T-cell (primary cell): ENCODE measurements around the gene TNNI3K. TPM values are rescaled to one million over a fixed set of nuclear protein-coding genes. Genes with fewer than 3 reads are reported as not detected.
"Not testable (repeated sequence)": the region's sequence is repeated elsewhere in the genome, so short reads cannot be mapped to it uniquely, and the experiment has no call there.

Experiments
- ATAC-seq, 4 experiments: fragments of 200-7000 bp in 3 of 4; fragments of 150-1000 bp in 1 of 4; cut with Tn5 transposase; replicated peaks in 1 of 4; 1 replicate in 3 of 4; 2 replicates in 1 of 4; pipeline ENCODE4 v1.10.0; 2021; ENCODE audit warnings: moderate library complexity in 3 of 4, mild to moderate bottlenecking in 2 of 4, moderate number of reproducible peaks in 1 of 4
- CTCF ChIA-PET, 2 donors: fragments of 300-600 bp; sonication (Branson Sonifier 250); formaldehyde crosslinking; loops; one replicate each; lab custom pipeline; 2022; ENCODE audit warnings: antibody characterized with exemption in 2 of 2; lab: Charles Lee
- POLR2A ChIA-PET, 2 donors: fragments of 300-600 bp; sonication (Branson Sonifier 250); formaldehyde crosslinking; loops; one replicate each; lab custom pipeline; 2022; ENCODE audit warnings: antibody characterized with exemption in 2 of 2; lab: Charles Lee
- DNase-seq, 35 experiments: peaks; one replicate each; pipeline versions ENCODE4 v3.0.0 to v3.0.0-alpha.2; 2013 to 2023
- H3K27ac ChIP-seq: one replicate; pipeline ENCODE4 v1.5.1; 2013; ENCODE audit warnings: low read length
- H3K27me3 ChIP-seq, 2 experiments: replicated peaks in 1 of 2; 1 replicate in 1 of 2; 2 replicates in 1 of 2; pipeline versions ENCODE4 v1.6.1 to v1.7.0; 2013; ENCODE audit warnings: low read length in 1 of 2, mixed read lengths in 1 of 2; ENCODE audit not compliant: control insufficient read depth in 2 of 2, insufficient read depth in 2 of 2; ENCODE audit errors: extremely low read depth in 1 of 2
- H3K36me3 ChIP-seq, 2 donors: 1 replicate in 1 of 2; 2 replicates in 1 of 2; pipeline versions ENCODE4 v1.6.1 to v1.7.0; 2013; ENCODE audit warnings: low read length in 1 of 2; ENCODE audit not compliant: control insufficient read depth in 2 of 2, insufficient read depth in 1 of 2; ENCODE audit errors: extremely low read depth in 1 of 2
- H3K4me1 ChIP-seq, 2 experiments: 1 replicate in 1 of 2; 2 replicates in 1 of 2; pipeline versions ENCODE4 v1.6.1 to v1.7.0; 2013; ENCODE audit warnings: low read length in 2 of 2, mixed read lengths in 1 of 2; ENCODE audit not compliant: insufficient read depth in 2 of 2, control insufficient read depth in 1 of 2; ENCODE audit errors: extremely low read depth in 1 of 2
- H3K4me3 ChIP-seq, 2 donors: 1 replicate in 1 of 2; 2 replicates in 1 of 2; pipeline versions ENCODE4 v1.5.1 to v1.7.0; 2013; ENCODE audit warnings: mild to moderate bottlenecking in 2 of 2, low read length in 1 of 2, moderate library complexity in 1 of 2; ENCODE audit not compliant: control insufficient read depth in 1 of 2; ENCODE audit errors: extremely low read depth in 1 of 2
- H3K9me3 ChIP-seq: 2 replicates; pipeline ENCODE4 v1.7.0; 2013
- H3K27ac Mint-ChIP-seq, 2 donors: one replicate each; pipeline ENCODE4 v1.8.0; 2020 to 2021; ENCODE audit warnings: mild to moderate bottlenecking in 2 of 2, mixed read lengths in 2 of 2
- H3K27me3 Mint-ChIP-seq, 2 donors: one replicate each; pipeline ENCODE4 v1.8.0; 2021 to 2022; ENCODE audit warnings: mixed read lengths in 2 of 2
- H3K36me3 Mint-ChIP-seq: one replicate; pipeline ENCODE4 v1.8.0; 2021; ENCODE audit warnings: mixed read lengths
- H3K4me1 Mint-ChIP-seq, 3 donors: one replicate each; pipeline ENCODE4 v1.8.0; 2020 to 2022; ENCODE audit warnings: mixed read lengths in 3 of 3, mild to moderate bottlenecking in 1 of 3
- H3K4me3 Mint-ChIP-seq, 3 donors: one replicate each; pipeline ENCODE4 v1.8.0; 2020 to 2022; ENCODE audit warnings: mild to moderate bottlenecking in 3 of 3, mixed read lengths in 3 of 3, moderate library complexity in 3 of 3
- H3K9me3 Mint-ChIP-seq, 3 donors: one replicate each; pipeline ENCODE4 v1.8.0; 2020 to 2022; ENCODE audit warnings: mixed read lengths in 3 of 3
- WGBS: methylation state at CpG from one replicate; pipeline ENCODE4 v1.1.5; 2013; ENCODE audit warnings: missing lambda C conversion rate; ENCODE audit not compliant: insufficient coverage; 5-methylcytosine and 5-hydroxymethylcytosine counted together
- total RNA-seq, 35 experiments: library from RNA in 6 of 35; stranded (reverse) in 6 of 35; fragments of 120-200 nt in 1 of 35; gene quantifications; one replicate each; pipeline versions ENCODE4 v1.2.1 to v1.2.4 and lab custom pipeline; 2013 to 2026

Gene TNNI3K
- total RNA-seq, 5 donors from 2014 or later (not counting 1 experiment from before 2014, with no cell fraction given): 0.89 to 1.2 TPM; not detected in 3

GRCh38 chr1:74237787-74238186 lies 2.6 kb downstream of the TNNI3K start:
- Mint-ChIP-seq H3K4me1 (no peaks in the 10 kb centered on the region), H3K4me3 (no peak overlapping the region), H3K9me3 (peaks cover 0 to 4% (median 0%) of the 10 kb centered on the region in 3 donors), H3K27me3 (no peaks in the 10 kb centered on the region), H3K36me3 (no peaks in the 10 kb centered on the region), H3K27ac (no peak overlapping the region)
- Histone ChIP-seq H3K9me3 (no peaks in the 10 kb centered on the region), H3K36me3 (no peaks in the 10 kb centered on the region), H3K4me3 (no peak overlapping the region), H3K27me3 (no peaks in the 10 kb centered on the region), H3K4me1 (no peaks in the 10 kb centered on the region), H3K27ac (no peak overlapping the region)
- POLR2A ChIA-PET: no interaction called here
- no peak for DNase-seq
- WGBS: no CpG with 5 or more reads among the region's 4 CpGs
- CTCF ChIA-PET: no interaction called here
- ATAC-seq: no peak

- H3K36me3 ChIP-seq: no peaks in the 10 kb centered on the region
Observed at GRCh38 chr1:74245168-74245772, 10.1 kb downstream of the TNNI3K start.

GRCh38 chr1:74246315-74246714 lies 11.1 kb downstream of the TNNI3K start:
- Mint-ChIP-seq H3K27me3 (no peaks in the 10 kb centered on the region), H3K9me3 (no peaks in the 10 kb centered on the region), H3K36me3 (peaks cover 3% of the 10 kb centered on the region), H3K4me1 (no peaks in the 10 kb centered on the region), H3K4me3 (no peak overlapping the region), H3K27ac (no peak overlapping the region)
- Histone ChIP-seq H3K4me3 (no peak overlapping the region), H3K9me3 (no peaks in the 10 kb centered on the region), H3K27me3 (no peaks in the 10 kb centered on the region), H3K4me1 (no peaks in the 10 kb centered on the region), H3K36me3 (no peaks in the 10 kb centered on the region), H3K27ac (no peak overlapping the region)
- no peak for DNase-seq
- ChIA-PET CTCF (no interaction called here), POLR2A (no interaction called here)
- no peak for ATAC-seq
- 57% methylated on average over 1 of the region's 2 CpGs for WGBS

More at GRCh38 chr1:74245168-74245772, 10.1 kb downstream of the TNNI3K start:
- Histone ChIP-seq H3K27ac (no peak overlapping the region), H3K27me3 (no peaks in the 10 kb centered on the region), H3K9me3 (no peaks in the 10 kb centered on the region), H3K4me1 (no peaks in the 10 kb centered on the region), H3K4me3 (no peak overlapping the region)
- Mint-ChIP-seq H3K36me3 (peaks cover 3% of the 10 kb centered on the region), H3K27ac (no peak overlapping the region), H3K4me3 (no peak overlapping the region), H3K9me3 (no peaks in the 10 kb centered on the region), H3K4me1 (no peaks in the 10 kb centered on the region), H3K27me3 (no peaks in the 10 kb centered on the region)
- POLR2A ChIA-PET: no interaction called here
- CTCF ChIA-PET: interaction anchor here in 1 of 2 donors (0.5 kb wide), 1 partner anchor 748 kb away, joined by 3 read pairs; no protein-coding TSS in a partner anchor
- 11% methylated on average over 2 of the region's 2 CpGs for WGBS
- no peak for ATAC-seq
- DNase-seq: no peak

GRCh38 chr1:74247881-74248528 lies 12.8 kb downstream of the TNNI3K start:
- DNase-seq: no peak
- Histone ChIP-seq H3K27ac (no peak overlapping the region), H3K27me3 (no peaks in the 10 kb centered on the region), H3K9me3 (no peaks in the 10 kb centered on the region), H3K36me3 (no peaks in the 10 kb centered on the region), H3K4me1 (no peaks in the 10 kb centered on the region), H3K4me3 (no peak overlapping the region)
- Mint-ChIP-seq H3K27me3 (no peaks in the 10 kb centered on the region), H3K4me1 (no peaks in the 10 kb centered on the region), H3K9me3 (no peaks in the 10 kb centered on the region), H3K27ac (no peak overlapping the region), H3K4me3 (no peak overlapping the region), H3K36me3 (peaks cover 3% of the 10 kb centered on the region)
- ChIA-PET CTCF (interaction anchor here in 1 of 2 donors (0.6 kb wide), 1 partner anchor 24 kb away, joined by 3 read pairs; no protein-coding TSS in a partner anchor), POLR2A (no interaction called here)
- ATAC-seq: no peak
- 94% methylated on average over 18 of the region's 22 CpGs for WGBS

- DNase-seq, H3K4me3 Mint-ChIP-seq, H3K9me3 Mint-ChIP-seq, H3K36me3 ChIP-seq, POLR2A ChIA-PET, CTCF ChIA-PET, H3K4me1 Mint-ChIP-seq, H3K36me3 Mint-ChIP-seq, H3K4me3 ChIP-seq, H3K27ac Mint-ChIP-seq, ATAC-seq, H3K4me1 ChIP-seq, H3K27me3 ChIP-seq, H3K9me3 ChIP-seq, H3K27me3 Mint-ChIP-seq, H3K27ac ChIP-seq: not testable (repeated sequence)
- 88% methylated on average over 29 of the region's 32 CpGs for WGBS
Observed at GRCh38 chr1:74253243-74253824, 18.1 kb downstream of the TNNI3K start.

GRCh38 chr1:74266001-74266400 lies 30.8 kb downstream of the TNNI3K start:
- no peaks in the 10 kb centered on the region for H3K4me1 ChIP-seq
- CTCF ChIA-PET: interaction anchor here in 1 of 2 donors (0.5 kb wide), 1 partner anchor 232 kb away, joined by 3 read pairs; no protein-coding TSS in a partner anchor
- 86% methylated on average over 1 of the region's 3 CpGs for WGBS
- no peaks in the 10 kb centered on the region for H3K4me1 Mint-ChIP-seq
- H3K4me3 Mint-ChIP-seq: no peak overlapping the region
- no peak for DNase-seq
- H3K27me3 ChIP-seq: no peaks in the 10 kb centered on the region
- H3K27ac Mint-ChIP-seq: no peak overlapping the region
- H3K27ac ChIP-seq: no peak overlapping the region
- no peaks in the 10 kb centered on the region for H3K27me3 Mint-ChIP-seq
- H3K36me3 Mint-ChIP-seq: no peaks in the 10 kb centered on the region
- POLR2A ChIA-PET: no interaction called here
- H3K4me3 ChIP-seq: no peak overlapping the region
- no peaks in the 10 kb centered on the region for H3K36me3 ChIP-seq
- ATAC-seq: no peak
- H3K9me3 Mint-ChIP-seq: no peaks in the 10 kb centered on the region
- no peaks in the 10 kb centered on the region for H3K9me3 ChIP-seq
